HEK293 (cell line): Measurements from ENCODE around the gene YAE1.

Source experiments
- CTCF ChIA-PET: fragments of 350-600 bp; formaldehyde crosslinking; extraction: SDS; loops from one replicate; lab custom pipeline; 2021; ENCODE audit warnings: antibody characterized with exemption; lab: Yijun Ruan, JAX
- POLR2A ChIA-PET: fragments of 300-600 bp; formaldehyde crosslinking; extraction: SDS; loops from one replicate; lab custom pipeline; 2020; ENCODE audit warnings: antibody characterized with exemption, inconsistent platforms; lab: Yijun Ruan, JAX
- H3K27ac ChIP-seq: fragments of 200-500 bp; sonication (Bioruptor generic); 2 replicates; pipeline ENCODE4 v1.5.1; 2014; ENCODE audit warnings: low read depth, low read length, control low read depth, inconsistent platforms; ENCODE audit errors: extremely low read depth
- H3K36me3 ChIP-seq, 2 experiments: fragments of 200-500 bp in 1 of 2; sonication (Bioruptor generic) in 1 of 2; 1 replicate in 1 of 2; 2 replicates in 1 of 2; pipeline ENCODE4 v1.5.1; 2014 to 2017; ENCODE audit warnings: inconsistent platforms in 2 of 2, low read length in 2 of 2; ENCODE audit not compliant: control insufficient read depth in 2 of 2, insufficient read depth in 1 of 2
- H3K4me1 ChIP-seq: fragments of 200-500 bp; sonication (Bioruptor generic); 2 replicates; pipeline ENCODE4 v1.5.1; 2014; ENCODE audit warnings: mild to moderate bottlenecking, low read length, inconsistent platforms; ENCODE audit not compliant: control insufficient read depth, insufficient read depth
- H3K4me3 ChIP-seq: 2 replicates; pipeline ENCODE4 v1.5.1; 2011; ENCODE audit warnings: low read depth, mild to moderate bottlenecking, control low read depth, low read length, moderate library complexity
- H3K9me3 ChIP-seq: fragments of 200-500 bp; sonication (Bioruptor generic); 2 replicates; pipeline ENCODE4 v1.5.1; 2014; ENCODE audit warnings: low read depth, low read length, inconsistent platforms; ENCODE audit not compliant: control insufficient read depth, insufficient read depth
- KLF9 ChIP-seq: fragments of 450-650 bp; formaldehyde crosslinking; IDR thresholded peaks from 2 replicates; pipeline ENCODE4 v1.5.1; 2016; ENCODE audit warnings: missing biosample characterization, missing genetic modification characterization, low read depth
- MEIS1 ChIP-seq: sonication (generic); formaldehyde crosslinking; IDR thresholded peaks from 2 replicates; pipeline ENCODE4 v1.8.1; 2022; ENCODE audit warnings: missing genetic modification reagents, mild to moderate bottlenecking, borderline replicate concordance
- OVOL3 ChIP-seq: fragments of 450-650 bp; formaldehyde crosslinking; IDR thresholded peaks from 2 replicates; pipeline ENCODE4 v1.5.1; 2016; ENCODE audit warnings: missing biosample characterization, missing genetic modification characterization
- YY1 ChIP-seq: fragments of 450-650 bp; formaldehyde crosslinking; IDR thresholded peaks from 2 replicates; pipeline ENCODE4 v1.5.1; 2018; ENCODE audit warnings: missing biosample characterization, missing genetic modification characterization
- ZBTB1 ChIP-seq: fragments of 450-650 bp; formaldehyde crosslinking; IDR thresholded peaks from 2 replicates; pipeline ENCODE4 v1.5.1; 2016; ENCODE audit warnings: missing biosample characterization, missing genetic modification characterization
- ZBTB6 ChIP-seq: fragments of 450-650 bp; formaldehyde crosslinking; IDR thresholded peaks from 2 replicates; pipeline ENCODE4 v1.5.1; 2017; ENCODE audit warnings: missing biosample characterization, missing genetic modification characterization
- ZFP69B ChIP-seq: fragments of 450-650 bp; formaldehyde crosslinking; IDR thresholded peaks from 2 replicates; pipeline ENCODE4 v1.5.1; 2016; ENCODE audit warnings: missing biosample characterization, missing genetic modification characterization
- ZNF19 ChIP-seq: fragments of 450-650 bp; formaldehyde crosslinking; IDR thresholded peaks from 2 replicates; pipeline ENCODE4; 2016; ENCODE audit warnings: missing biosample characterization, missing genetic modification characterization, low read depth
- ZNF292 ChIP-seq: fragments of 450-650 bp; formaldehyde crosslinking; IDR thresholded peaks from 2 replicates; pipeline ENCODE4 v1.5.1; 2016; ENCODE audit warnings: low read depth, missing biosample characterization, missing genetic modification characterization, borderline replicate concordance
- ZNF354C ChIP-seq: fragments of 450-650 bp; formaldehyde crosslinking; IDR thresholded peaks from 2 replicates; pipeline ENCODE4 v1.5.1; 2016; ENCODE audit warnings: missing biosample characterization, missing genetic modification characterization, low read depth, borderline replicate concordance
- ZNF362 ChIP-seq: fragments of 450-650 bp; formaldehyde crosslinking; IDR thresholded peaks from 2 replicates; pipeline ENCODE4 v1.5.1; 2016; ENCODE audit warnings: missing biosample characterization, missing genetic modification characterization
- ZNF391 ChIP-seq: fragments of 450-650 bp; formaldehyde crosslinking; IDR thresholded peaks from 2 replicates; pipeline ENCODE4 v1.5.1; 2016; ENCODE audit warnings: low read depth, missing biosample characterization, missing genetic modification characterization, borderline replicate concordance
- ZNF423 ChIP-seq: fragments of 450-650 bp; formaldehyde crosslinking; IDR thresholded peaks from 2 replicates; pipeline ENCODE4 v1.5.1; 2016; ENCODE audit warnings: missing biosample characterization, missing genetic modification characterization
- ZNF488 ChIP-seq: fragments of 450-650 bp; formaldehyde crosslinking; IDR thresholded peaks from 2 replicates; pipeline ENCODE4 v1.5.1; 2016; ENCODE audit warnings: missing biosample characterization, missing genetic modification characterization
- ZNF596 ChIP-seq: fragments of 450-650 bp; IDR thresholded peaks from 2 replicates; pipeline ENCODE4 v1.5.0; 2018; ENCODE audit warnings: missing biosample characterization, mild to moderate bottlenecking, missing genetic modification characterization, moderate library complexity
- ZNF626 ChIP-seq: fragments of 450-650 bp; sonication (Bioruptor Pico); formaldehyde crosslinking; IDR thresholded peaks from 2 replicates; pipeline ENCODE4 v1.5.1; 2018; ENCODE audit warnings: missing biosample characterization, missing genetic modification characterization, inconsistent platforms
- ZNF645 ChIP-seq: fragments of 450-650 bp; formaldehyde crosslinking; IDR thresholded peaks from 2 replicates; pipeline ENCODE4; 2016; ENCODE audit warnings: missing biosample characterization, missing genetic modification characterization
- ZNF664 ChIP-seq: fragments of 450-650 bp; formaldehyde crosslinking; IDR thresholded peaks from 2 replicates; pipeline ENCODE4 v1.5.1; 2016; ENCODE audit warnings: missing biosample characterization, missing genetic modification characterization
- ZNF843 ChIP-seq: fragments of 450-650 bp; formaldehyde crosslinking; IDR thresholded peaks from 2 replicates; pipeline ENCODE4 v1.5.1; 2016; ENCODE audit warnings: missing biosample characterization, missing genetic modification characterization
- ZSCAN16 ChIP-seq: fragments of 450-650 bp; formaldehyde crosslinking; IDR thresholded peaks from 2 replicates; pipeline ENCODE4 v1.5.1; 2016; ENCODE audit warnings: missing biosample characterization, missing genetic modification characterization

YAE1 gene

GRCh38 chr7:39560997-39561396 lies 5.2 kb upstream of the YAE1 start:
- H3K27ac ChIP-seq = no peak overlapping the region
- ChIA-PET CTCF (no interaction called here), POLR2A (no interaction called here)
- TF ChIP-seq ZBTB1 (tag by site-specific recombination) (no peak), OVOL3 (tag by site-specific recombination) (no peak), ZNF354C (tag by site-specific recombination) (no peak)
- no peaks in the 10 kb centered on the region for H3K9me3 ChIP-seq
- H3K36me3 ChIP-seq = no peaks in the 10 kb centered on the region
- H3K4me3 ChIP-seq = no peak overlapping the region
- 0 out of 2 replicates have a peak, but pooled peaks cover 2% of the 10 kb centered on the region for H3K4me1 ChIP-seq

GRCh38 chr7:39565538-39565937 lies 666 bp upstream of the YAE1 start:
- POLR2A ChIA-PET = no interaction called here
- CTCF ChIA-PET = no interaction called here

GRCh38 chr7:39567294-39567693 lies 1.1 kb downstream of the YAE1 start:
- peak overlapping the region; percentile 100 for H3K4me3 ChIP-seq
- CTCF ChIA-PET = interaction anchor here (1.0 to 1.1 kb wide), 2 partner anchors 13 to 179 kb away, joined by 5 to 6 read pairs; no protein-coding TSS in a partner anchor
- TF ChIP-seq ZBTB6 (tag by site-specific recombination) (no peak), ZFP69B (tag by site-specific recombination) (no peak), ZNF488 (tag by site-specific recombination) (no peak), ZNF626 (tag by site-specific recombination) (no peak), ZNF292 (no peak), ZSCAN16 (tag by site-specific recombination) (no peak), ZNF596 (tag by site-specific recombination) (no peak), ZNF19 (tag by site-specific recombination) (no peak), YY1 (no peak), KLF9 (no peak)
- peaks cover 10 to 27% of the 10 kb centered on the region in 2 experiments; a peak in 2 of 3 replicates for H3K36me3 ChIP-seq
- POLR2A ChIA-PET = interaction anchor here (0.6 to 0.8 kb wide), 2 partner anchors 9 to 13 kb away, joined by 4 to 5 read pairs; no protein-coding TSS in a partner anchor
- no peak overlapping the region for H3K27ac ChIP-seq
- no peaks in the 10 kb centered on the region for H3K9me3 ChIP-seq
- H3K4me1 ChIP-seq = no peaks in the 10 kb centered on the region

More at GRCh38 chr7:39565538-39565937, 666 bp upstream of the YAE1 start:
- no peaks in the 10 kb centered on the region for H3K9me3 ChIP-seq
- peak overlapping the region; percentile 100 for H3K4me3 ChIP-seq
- 0 out of 2 replicates have a peak, but pooled peaks cover 1% of the 10 kb centered on the region for H3K4me1 ChIP-seq
- TF ChIP-seq ZNF423 (tag by site-specific recombination) (no peak), ZNF664 (tag by site-specific recombination) (peak; percentile 64)
- H3K36me3 ChIP-seq = peaks cover 0 to 12% of the 10 kb centered on the region in 2 experiments; a peak in 1 of 3 replicates
- H3K27ac ChIP-seq = peak overlapping the region; percentile 83

- Histone ChIP-seq H3K4me3 (no peak overlapping the region), H3K9me3 (no peaks in the 10 kb centered on the region), H3K4me1 (no peaks in the 10 kb centered on the region), H3K36me3 (peaks cover 17 to 44% of the 10 kb centered on the region in 2 experiments), H3K27ac (no peak overlapping the region)
- ChIA-PET CTCF (interaction anchor here (0.8 kb wide), 1 partner anchor 171 kb away, joined by 3 read pairs; no protein-coding TSS in a partner anchor), POLR2A (interaction anchor here (0.6 kb wide), 2 partner anchors 210 to 349 kb away, joined by 4 read pairs; no protein-coding TSS in a partner anchor)
- TF ChIP-seq ZNF362 (no peak), ZNF391 (tag by site-specific recombination) (no peak), ZNF645 (no peak), ZNF843 (tag by site-specific recombination) (no peak), MEIS1 (CRISPR knock-in tag) (no peak)
Observed at GRCh38 chr7:39574673-39575349, 8.6 kb downstream of the YAE1 start.
